K562 (cell line): Measurements from ENCODE around the gene MTG1. TPM values are rescaled to one million over a fixed set of nuclear protein-coding genes. Genes with fewer than 3 reads are reported as not detected.
A peak's percentile ranks its signal among the peaks of the same experiment; 100 is the strongest.

Experiments used
- BRF1 ChIP-seq: IDR thresholded peaks from 3 replicates; pipeline ENCODE4 v1.6.1; 2011; ENCODE audit warnings: borderline replicate concordance, mild to moderate bottlenecking; ENCODE audit not compliant: insufficient read length; ENCODE audit errors: extremely low read depth
- CBFA2T2 ChIP-seq: fragments of 450-650 bp; conservative IDR thresholded peaks from 2 replicates; pipeline ENCODE4 v1.6.1; 2017; ENCODE audit warnings: mild to moderate bottlenecking
- CXXC5 ChIP-seq: fragments of 250-450 bp; sonication (Bioruptor Pico); IDR thresholded peaks from 2 replicates; pipeline ENCODE4 v1.8.0; 2022; ENCODE audit warnings: inconsistent platforms, mild to moderate bottlenecking, moderate library complexity
- DPF2 ChIP-seq: fragments of 450-650 bp; IDR thresholded peaks from 2 replicates; pipeline ENCODE4 v1.6.1; 2016
- HMG20B ChIP-seq: fragments of 250-450 bp; sonication (Bioruptor Pico); IDR thresholded peaks from 2 replicates; pipeline ENCODE4 v1.5.0; 2021; ENCODE audit warnings: mild to moderate bottlenecking
- JUND ChIP-seq, 2 experiments: IDR thresholded peaks; 2 replicates in 1 of 2; 3 replicates in 1 of 2; pipeline ENCODE4 v1.6.1; 2011; ENCODE audit warnings: borderline replicate concordance in 2 of 2, low read depth in 2 of 2, low read length in 2 of 2, improper control_type of control experiment in 1 of 2, missing biosample characterization in 1 of 2, missing genetic modification characterization in 1 of 2, missing genetic modification reagents in 1 of 2
- NELFE ChIP-seq: IDR thresholded peaks from 2 replicates; pipeline ENCODE4 v1.6.1; 2011; ENCODE audit warnings: mild to moderate bottlenecking; ENCODE audit not compliant: insufficient read depth, insufficient read length
- NR4A1 ChIP-seq, 2 experiments: fragments of 250-450 bp in 1 of 2; fragments of 450-650 bp in 1 of 2; sonication (Bioruptor Pico) in 1 of 2; IDR thresholded peaks; 2 replicates each; pipeline versions ENCODE4 v1.4.0 to v1.6.1; 2016 to 2020; ENCODE audit warnings: mild to moderate bottlenecking in 2 of 2, missing compliant biosample characterization in 1 of 2, missing genetic modification characterization in 1 of 2, moderate library complexity in 1 of 2
- PHF8 ChIP-seq: fragments of 200-600 bp; sonication (generic); IDR thresholded peaks from 2 replicates; pipeline ENCODE4 v1.6.1; 2012; ENCODE audit warnings: mixed run types, mild to moderate bottlenecking, inconsistent platforms, low read length, moderate library complexity, borderline replicate concordance
- RBFOX2 ChIP-seq: fragments of 200-400 bp; formaldehyde crosslinking; IDR thresholded peaks from 2 replicates; pipeline ENCODE4 v1.6.1; 2017; ENCODE audit warnings: low read depth, mild to moderate bottlenecking, low read length, moderate library complexity
- RBM14 ChIP-seq: fragments of 200-400 bp; formaldehyde crosslinking; IDR thresholded peaks from 2 replicates; pipeline ENCODE4 v1.6.1; 2018; ENCODE audit warnings: low read depth, mild to moderate bottlenecking, low read length, moderate library complexity, borderline replicate concordance; ENCODE audit not compliant: insufficient read depth
- SMAD4 ChIP-seq: fragments of 250-450 bp; sonication (Bioruptor Pico); conservative IDR thresholded peaks from 2 replicates; pipeline ENCODE4 v1.8.0; 2021; ENCODE audit warnings: inconsistent platforms, mild to moderate bottlenecking, moderate library complexity
- SMARCC2 ChIP-seq: fragments of 450-650 bp; IDR thresholded peaks from 2 replicates; pipeline ENCODE4 v1.6.1; 2017; ENCODE audit warnings: antibody characterized with exemption, moderate library complexity, mild to moderate bottlenecking, low read depth
- SP1 ChIP-seq: sonication (generic); formaldehyde crosslinking; IDR thresholded peaks from 2 replicates; pipeline ENCODE4 v1.8.1; 2022; ENCODE audit warnings: mild to moderate bottlenecking, missing genetic modification reagents
- SRF ChIP-seq, 2 experiments: fragments of 250-450, 450-650 bp in 1 of 2; sonication (Bioruptor Pico) in 1 of 2; sonication (generic) in 1 of 2; formaldehyde crosslinking; IDR thresholded peaks; 2 replicates each; pipeline versions ENCODE4 v1.5.0 to v1.5.1; 2020 to 2022; ENCODE audit warnings: mild to moderate bottlenecking in 1 of 2, missing genetic modification reagents in 1 of 2
- TBP ChIP-seq: optimal IDR thresholded peaks from 2 replicates; pipeline ENCODE3; 2011; ENCODE audit warnings: low read depth, low read length, improper control_type of control experiment
- ZKSCAN1 ChIP-seq: fragments of 150-350 bp; IDR thresholded peaks from 2 replicates; pipeline ENCODE4 v1.6.1; 2016; ENCODE audit warnings: low read depth, low read length
- ZNF24 ChIP-seq: fragments of 450-650 bp; IDR thresholded peaks from 2 replicates; pipeline ENCODE4 v1.6.1; 2016
- ZNF316 ChIP-seq: fragments of 450-650 bp; IDR thresholded peaks from 2 replicates; pipeline ENCODE4 v1.6.1; 2016
- polyA plus RNA-seq, 8 experiments: library from polyadenylated mRNA; depleted of rRNA in 4 of 8; stranded (reverse) in 5 of 8; unstranded in 3 of 8; fragments of >200 nt; fragmentation: Nextera tagmentation in 2 of 8; fragmentation: Illumina TruSeq in 1 of 8; extraction: Ambion mirVana in 2 of 8; extraction: Trizol in 1 of 8; gene quantifications; 2 replicates each; pipeline versions ENCODE4 v1.2.1 to v1.2.3, GENCODE V29; 2011 to 2014; ENCODE audit warnings: inconsistent platforms in 1 of 8, missing spikeins in 1 of 8
- total RNA-seq, 7 experiments: library from RNA; depleted of rRNA in 6 of 7; stranded (reverse); fragments of >200 nt in 6 of 7; fragmentation: Illumina TruSeq in 2 of 7; extraction: Trizol in 2 of 7; gene quantifications; 2 replicates each; pipeline versions ENCODE4 v1.2.1 to v1.2.3, GENCODE V29; 2011 to 2021; ENCODE audit warnings: low replicate concordance in 1 of 7
- TF ChIP-seq, protein P1 (sequence below): sonication (generic); IDR thresholded peaks from 2 replicates; pipeline ENCODE4 v1.6.1; 2016
- TF ChIP-seq, protein P2 (sequence below): fragments of 450-650 bp; conservative IDR thresholded peaks from 2 replicates; pipeline ENCODE4 v1.6.1; 2016; ENCODE audit warnings: missing genetic modification characterization, low read depth, mild to moderate bottlenecking, control low read depth, missing compliant biosample characterization
- TF ChIP-seq, protein P3 (sequence below): sonication (generic); formaldehyde crosslinking; IDR thresholded peaks from 2 replicates; pipeline ENCODE4 v1.4.0; 2020; ENCODE audit warnings: mild to moderate bottlenecking, missing genetic modification reagents

MTG1 gene
- total and polyA plus RNA-seq, 9 of the 15 experiments (the other 6 are each of a cell fraction or from before 2014, with no cell fraction given) = 2.8 to 28.2 (median 15.4) TPM

DNA sequence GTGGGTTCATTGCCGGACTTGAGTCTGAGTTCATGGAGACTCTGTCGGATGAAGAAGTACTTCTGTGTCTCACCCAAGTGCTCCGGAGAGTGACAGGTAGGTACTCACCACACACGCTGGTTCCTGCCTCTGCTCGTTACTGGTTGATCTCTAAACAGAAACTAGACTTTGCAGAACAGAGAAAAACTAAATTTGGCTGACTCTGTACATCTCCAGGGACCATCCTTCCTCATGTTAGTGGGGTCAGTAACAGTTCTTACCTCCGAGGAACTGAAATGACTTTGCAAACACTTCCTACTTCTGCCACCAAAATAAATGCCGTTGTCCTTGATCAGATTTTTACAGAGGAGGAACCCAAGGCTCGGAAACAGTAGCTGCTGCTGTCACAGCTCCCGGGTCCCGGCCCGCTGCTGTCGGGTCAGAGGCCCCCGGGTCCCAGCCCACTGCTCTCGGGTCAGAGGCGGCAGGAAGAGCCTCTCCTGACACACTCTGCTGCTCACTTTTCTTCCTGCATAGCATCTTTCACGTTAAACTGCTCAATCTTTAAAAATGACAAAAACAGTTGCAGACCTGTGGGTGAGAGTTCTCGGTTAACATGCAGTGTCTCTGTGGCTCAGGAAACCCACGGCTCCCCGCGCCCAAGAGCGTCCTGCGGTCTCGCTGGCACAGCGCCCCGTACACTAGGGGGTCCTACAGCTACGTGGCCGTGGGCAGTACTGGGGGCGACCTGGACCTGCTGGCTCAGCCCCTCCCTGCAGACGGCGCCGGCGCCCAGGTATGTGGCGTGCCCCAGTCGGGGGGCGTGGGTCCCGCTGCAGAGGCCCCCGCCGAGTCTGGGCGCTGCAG, 4.8 kb upstream of the MTG1 start (continued):
- TF ChIP-seq CXXC5 (CRISPR knock-in tag) (0 out of 2 replicates have a peak, but pooled peaks have one; percentile 30), SMAD4 (no peak), SMARCC2 (no peak), NELFE (no peak), RBFOX2 (peak; percentile 67; the same call in 1 of the 2 replicates), BRF1 (no peak), JUND (IDR thresholded peaks at IDR 0.05; ENCODE audit: borderline replicate concordance, low read depth, low read length) (no peak), JUND (tag; IDR thresholded peaks at IDR 0.05; ENCODE audit: borderline replicate concordance, low read depth, low read length) (no peak), TBP (peak; percentile 30), DPF2 (no peak), HMG20B (CRISPR knock-in tag) (no peak), RBM14 (no peak), PHF8 (peak; percentile 17; the same call in 1 of the 2 replicates), ZNF316 (peak; percentile 33; the same call in 1 of the 2 replicates), SP1 (CRISPR knock-in tag) (0 out of 2 replicates have a peak, but pooled peaks have one; percentile 33), ZNF24 (no peak), SRF (CRISPR knock-in tag; IDR thresholded peaks at IDR 0.05) (no peak), CBFA2T2 (no peak), NR4A1 (CRISPR knock-in tag; IDR thresholded peaks at IDR 0.05) (no peak), NR4A1 (tag; IDR thresholded peaks at IDR 0.05) (no peak), ZKSCAN1 (no peak)
- TF ChIP-seq, protein P1, sequence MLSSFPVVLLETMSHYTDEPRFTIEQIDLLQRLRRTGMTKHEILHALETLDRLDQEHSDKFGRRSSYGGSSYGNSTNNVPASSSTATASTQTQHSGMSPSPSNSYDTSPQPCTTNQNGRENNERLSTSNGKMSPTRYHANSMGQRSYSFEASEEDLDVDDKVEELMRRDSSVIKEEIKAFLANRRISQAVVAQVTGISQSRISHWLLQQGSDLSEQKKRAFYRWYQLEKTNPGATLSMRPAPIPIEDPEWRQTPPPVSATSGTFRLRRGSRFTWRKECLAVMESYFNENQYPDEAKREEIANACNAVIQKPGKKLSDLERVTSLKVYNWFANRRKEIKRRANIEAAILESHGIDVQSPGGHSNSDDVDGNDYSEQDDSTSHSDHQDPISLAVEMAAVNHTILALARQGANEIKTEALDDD = peak; percentile 59; the same call in 1 of the 2 replicates
- TF ChIP-seq, protein P2, sequence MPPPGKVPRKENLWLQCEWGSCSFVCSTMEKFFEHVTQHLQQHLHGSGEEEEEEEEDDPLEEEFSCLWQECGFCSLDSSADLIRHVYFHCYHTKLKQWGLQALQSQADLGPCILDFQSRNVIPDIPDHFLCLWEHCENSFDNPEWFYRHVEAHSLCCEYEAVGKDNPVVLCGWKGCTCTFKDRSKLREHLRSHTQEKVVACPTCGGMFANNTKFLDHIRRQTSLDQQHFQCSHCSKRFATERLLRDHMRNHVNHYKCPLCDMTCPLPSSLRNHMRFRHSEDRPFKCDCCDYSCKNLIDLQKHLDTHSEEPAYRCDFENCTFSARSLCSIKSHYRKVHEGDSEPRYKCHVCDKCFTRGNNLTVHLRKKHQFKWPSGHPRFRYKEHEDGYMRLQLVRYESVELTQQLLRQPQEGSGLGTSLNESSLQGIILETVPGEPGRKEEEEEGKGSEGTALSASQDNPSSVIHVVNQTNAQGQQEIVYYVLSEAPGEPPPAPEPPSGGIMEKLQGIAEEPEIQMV (tag) = no peak
- TF ChIP-seq, protein P3, sequence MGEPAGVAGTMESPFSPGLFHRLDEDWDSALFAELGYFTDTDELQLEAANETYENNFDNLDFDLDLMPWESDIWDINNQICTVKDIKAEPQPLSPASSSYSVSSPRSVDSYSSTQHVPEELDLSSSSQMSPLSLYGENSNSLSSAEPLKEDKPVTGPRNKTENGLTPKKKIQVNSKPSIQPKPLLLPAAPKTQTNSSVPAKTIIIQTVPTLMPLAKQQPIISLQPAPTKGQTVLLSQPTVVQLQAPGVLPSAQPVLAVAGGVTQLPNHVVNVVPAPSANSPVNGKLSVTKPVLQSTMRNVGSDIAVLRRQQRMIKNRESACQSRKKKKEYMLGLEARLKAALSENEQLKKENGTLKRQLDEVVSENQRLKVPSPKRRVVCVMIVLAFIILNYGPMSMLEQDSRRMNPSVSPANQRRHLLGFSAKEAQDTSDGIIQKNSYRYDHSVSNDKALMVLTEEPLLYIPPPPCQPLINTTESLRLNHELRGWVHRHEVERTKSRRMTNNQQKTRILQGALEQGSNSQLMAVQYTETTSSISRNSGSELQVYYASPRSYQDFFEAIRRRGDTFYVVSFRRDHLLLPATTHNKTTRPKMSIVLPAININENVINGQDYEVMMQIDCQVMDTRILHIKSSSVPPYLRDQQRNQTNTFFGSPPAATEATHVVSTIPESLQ (CRISPR knock-in tag) = no peak
